GM21576 (cell line): ENCODE measurements around the gene CIRBP.
"Not testable (repeated sequence)": the region's sequence is repeated elsewhere in the genome, so short reads cannot be mapped to it uniquely, and the experiment has no call there.

ENCODE experiments used
- ATAC-seq: cut with Tn5 transposase; IDR thresholded peaks from one replicate; pipeline ENCODE4 v1.9.1; 2021; ENCODE audit warnings: mild to moderate bottlenecking, moderate library complexity; ENCODE audit not compliant: unreplicated experiment

CIRBP gene

DNA sequence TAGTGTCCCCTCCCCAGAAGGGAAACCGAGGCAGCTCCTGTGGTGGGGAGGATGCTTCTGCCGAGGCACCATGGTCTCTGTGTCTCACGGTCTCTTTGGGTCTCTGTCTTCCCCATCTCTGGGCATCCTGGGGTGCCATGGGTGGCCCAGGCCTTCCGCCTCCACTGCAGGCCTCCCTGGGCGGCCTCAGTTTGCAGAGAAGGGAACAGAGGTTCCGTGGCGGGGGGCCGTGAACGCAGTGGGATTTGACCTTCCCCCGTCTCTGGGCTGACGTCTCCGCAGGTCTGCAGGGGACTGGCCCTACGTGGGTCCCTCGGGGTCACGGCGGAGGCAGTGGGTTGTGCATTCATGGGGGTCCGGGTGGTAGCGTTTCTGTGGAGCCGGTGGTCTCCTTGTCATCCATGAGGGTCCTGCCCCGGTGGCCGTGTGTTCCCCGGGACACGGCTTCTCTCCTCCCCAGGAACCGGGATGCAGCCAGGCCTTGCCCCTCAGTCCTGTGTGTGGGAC, 21.1 kb downstream of the CIRBP start:
- no peak for ATAC-seq

DNA sequence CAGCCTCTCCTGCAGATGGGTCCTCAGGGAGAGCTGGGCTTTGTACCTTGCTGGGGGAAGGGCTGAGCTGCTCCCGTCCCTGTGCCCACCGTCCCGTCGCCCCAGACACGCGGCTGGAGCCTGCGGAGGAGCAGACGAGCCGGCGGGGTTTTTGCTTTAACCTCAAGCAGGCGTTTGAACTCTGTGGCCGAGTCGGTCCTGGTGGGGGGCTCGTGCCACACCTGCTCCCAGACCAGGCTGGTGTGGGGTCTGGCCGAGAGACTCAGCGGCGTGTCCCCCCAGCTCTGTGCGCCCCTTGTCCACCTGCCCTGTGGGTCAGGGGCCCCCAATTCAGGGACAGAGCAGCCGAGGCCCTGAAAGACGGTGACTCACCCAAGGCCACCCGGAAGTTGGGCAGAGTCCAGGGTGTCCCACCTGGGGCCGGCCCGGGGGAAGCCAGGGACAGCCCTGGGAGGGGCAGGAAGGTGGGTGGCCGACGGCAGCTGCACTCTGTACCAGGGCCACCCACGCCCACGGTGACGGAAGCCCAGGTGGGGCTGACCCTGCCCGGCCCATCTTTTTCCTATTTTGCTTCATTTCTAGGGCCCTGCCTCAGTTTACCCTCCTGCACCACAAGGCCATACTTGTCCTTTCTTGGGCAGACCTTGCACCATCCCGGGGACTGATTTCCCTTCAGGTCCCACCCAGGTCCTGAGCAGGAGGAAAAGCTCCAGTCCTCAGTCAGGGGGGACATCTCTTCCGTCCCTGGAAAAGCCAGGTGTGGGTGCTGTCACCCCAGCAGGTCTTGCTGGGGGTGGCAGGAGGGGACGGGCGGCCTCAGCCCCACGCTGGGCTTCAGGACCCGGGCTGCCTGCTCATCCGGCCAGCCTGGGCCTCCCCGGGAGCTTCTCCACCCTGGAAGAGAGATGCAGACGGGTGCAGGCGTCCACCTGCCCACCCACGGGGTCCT, 21.8 kb downstream of the CIRBP start:
- ATAC-seq = no peak

DNA sequence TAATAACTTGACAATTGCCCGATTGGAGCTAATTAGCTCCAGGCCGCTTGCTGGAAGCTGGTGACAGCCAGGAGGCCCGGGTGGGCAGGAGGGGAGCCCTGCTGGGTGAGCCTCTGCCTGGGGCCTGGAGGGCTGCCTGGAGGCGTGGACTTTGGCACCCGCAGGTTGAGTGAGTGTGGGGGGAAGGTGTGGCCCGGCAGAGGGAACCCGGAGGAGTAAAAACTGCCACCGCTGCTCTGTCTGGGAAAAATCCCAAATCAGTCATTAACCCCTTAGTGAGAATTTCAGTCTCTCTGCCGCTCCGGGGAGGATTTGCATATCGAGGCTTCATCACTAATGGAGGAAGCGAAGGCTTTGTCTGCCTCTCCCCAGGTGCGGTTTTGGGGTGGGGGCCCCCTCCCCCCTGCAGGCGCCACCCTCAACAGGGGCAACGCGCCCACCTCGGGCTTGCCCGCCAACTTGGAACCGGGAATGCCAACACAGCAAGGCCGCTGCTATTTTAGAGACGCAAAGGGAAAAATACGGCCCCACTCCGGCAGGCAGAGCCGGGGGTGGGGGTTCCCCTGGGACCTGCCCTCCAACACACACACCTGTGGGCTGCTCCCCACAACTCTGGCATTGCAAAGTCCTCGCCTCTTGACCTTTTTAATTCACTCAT, 22.8 kb downstream of the CIRBP start:
- ATAC-seq = no peak

DNA sequence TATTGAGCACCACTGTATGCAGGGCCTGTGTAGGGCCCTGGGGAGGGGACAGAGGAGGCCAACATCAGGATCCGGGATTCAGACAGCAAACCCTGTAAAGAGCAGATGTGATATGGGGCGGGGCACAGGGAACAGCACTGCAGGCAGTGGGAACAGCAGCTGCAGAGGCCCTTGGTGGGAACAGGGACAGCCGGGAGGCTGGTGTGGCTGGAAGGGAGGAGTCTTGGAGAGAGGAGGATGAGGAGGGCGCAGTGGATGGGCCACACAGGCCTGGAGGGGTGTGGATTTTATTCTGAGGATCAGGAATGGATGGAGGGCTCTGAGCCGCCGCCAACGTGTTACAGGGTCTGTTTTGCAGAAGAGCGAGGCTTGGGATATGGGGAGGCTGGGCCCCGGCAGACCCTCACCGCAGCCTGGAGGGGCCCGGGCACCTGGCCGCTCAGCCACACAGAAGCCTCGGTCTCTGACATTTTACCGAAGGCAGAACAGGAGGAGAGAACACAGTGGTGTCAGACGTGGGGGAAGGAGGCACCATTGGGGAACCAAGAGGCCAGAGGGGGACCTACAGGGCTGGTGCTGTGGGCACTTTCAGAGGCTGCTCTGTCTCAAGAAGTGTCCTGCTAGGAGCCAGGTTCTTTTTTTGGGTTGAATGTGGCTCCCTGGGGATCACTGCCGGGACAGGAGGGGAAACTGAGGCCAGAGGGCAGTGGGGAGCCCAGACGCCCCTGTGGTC, 23.5 kb downstream of the CIRBP start:
- no peak for ATAC-seq

GRCh38 chr19:1293782-1294604, 24.9 kb downstream of the CIRBP start:
- no peak for ATAC-seq

GRCh38 chr19:1294688-1295087, 25.6 kb downstream of the CIRBP start:
- ATAC-seq = no peak

DNA sequence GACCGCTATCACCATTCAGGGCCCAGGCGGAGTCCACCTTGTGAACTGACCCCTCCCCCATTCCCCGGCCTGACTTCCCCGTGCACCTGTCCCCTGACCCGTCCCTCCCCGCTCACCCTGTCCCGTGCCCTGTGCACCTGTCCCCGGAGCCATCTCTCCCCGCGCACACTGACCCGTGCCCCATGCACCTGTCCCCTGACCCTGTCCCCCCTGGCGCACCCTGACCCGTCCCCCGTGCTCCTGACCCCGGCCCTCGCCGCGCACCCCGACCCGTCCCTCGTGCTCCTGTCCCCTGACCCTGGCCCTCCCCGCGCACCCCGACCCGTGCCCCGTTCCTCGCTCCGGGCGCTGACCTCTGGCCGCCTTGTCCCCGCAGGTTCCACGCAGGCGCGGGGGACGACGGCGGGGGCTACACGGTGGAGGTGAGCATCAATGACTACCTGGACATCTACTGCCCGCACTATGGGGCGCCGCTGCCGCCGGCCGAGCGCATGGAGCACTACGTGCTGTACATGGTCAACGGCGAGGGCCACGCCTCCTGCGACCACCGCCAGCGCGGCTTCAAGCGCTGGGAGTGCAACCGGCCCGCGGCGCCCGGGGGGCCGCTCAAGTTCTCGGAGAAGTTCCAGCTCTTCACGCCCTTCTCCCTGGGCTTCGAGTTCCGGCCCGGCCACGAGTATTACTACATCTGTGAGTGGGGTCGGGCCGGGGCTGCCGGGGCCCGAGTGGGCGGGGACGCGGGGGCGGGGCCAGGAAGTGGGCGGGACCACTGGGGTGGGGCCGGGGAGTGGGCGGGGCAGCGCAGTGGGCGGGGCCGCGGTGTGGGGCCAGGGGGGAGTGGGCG, 26.3 kb downstream of the CIRBP start:
- ATAC-seq = no peak

- no peak for ATAC-seq
Observed at GRCh38 chr19:1296078-1296477, 26.9 kb downstream of the CIRBP start.

- no peak for ATAC-seq
Observed at GRCh38 chr19:1296575-1297271, 27.6 kb downstream of the CIRBP start.

- ATAC-seq = no peak
Observed at GRCh38 chr19:1298235-1298634, 29.1 kb downstream of the CIRBP start.

DNA sequence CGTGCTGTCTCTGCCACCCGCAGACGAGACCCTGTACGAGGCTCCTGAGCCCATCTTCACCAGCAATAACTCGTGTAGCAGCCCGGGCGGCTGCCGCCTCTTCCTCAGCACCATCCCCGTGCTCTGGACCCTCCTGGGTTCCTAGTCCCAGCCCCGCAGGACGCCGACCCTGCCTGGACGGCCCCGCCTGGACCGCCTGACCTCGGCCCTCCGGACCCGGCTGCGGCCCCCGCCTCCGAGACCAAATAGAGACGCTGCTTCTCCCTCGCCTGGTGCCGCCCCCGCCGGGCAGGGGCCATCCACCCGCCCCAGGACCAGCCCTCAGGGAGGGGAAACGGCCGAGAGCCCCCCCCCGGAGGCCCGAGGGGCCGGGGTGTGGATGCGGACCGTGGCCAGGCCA, 30.7 kb downstream of the CIRBP start:
- no peak for ATAC-seq

GRCh38 chr19:1300744-1301490, 31.8 kb downstream of the CIRBP start:
- no peak for ATAC-seq

DNA sequence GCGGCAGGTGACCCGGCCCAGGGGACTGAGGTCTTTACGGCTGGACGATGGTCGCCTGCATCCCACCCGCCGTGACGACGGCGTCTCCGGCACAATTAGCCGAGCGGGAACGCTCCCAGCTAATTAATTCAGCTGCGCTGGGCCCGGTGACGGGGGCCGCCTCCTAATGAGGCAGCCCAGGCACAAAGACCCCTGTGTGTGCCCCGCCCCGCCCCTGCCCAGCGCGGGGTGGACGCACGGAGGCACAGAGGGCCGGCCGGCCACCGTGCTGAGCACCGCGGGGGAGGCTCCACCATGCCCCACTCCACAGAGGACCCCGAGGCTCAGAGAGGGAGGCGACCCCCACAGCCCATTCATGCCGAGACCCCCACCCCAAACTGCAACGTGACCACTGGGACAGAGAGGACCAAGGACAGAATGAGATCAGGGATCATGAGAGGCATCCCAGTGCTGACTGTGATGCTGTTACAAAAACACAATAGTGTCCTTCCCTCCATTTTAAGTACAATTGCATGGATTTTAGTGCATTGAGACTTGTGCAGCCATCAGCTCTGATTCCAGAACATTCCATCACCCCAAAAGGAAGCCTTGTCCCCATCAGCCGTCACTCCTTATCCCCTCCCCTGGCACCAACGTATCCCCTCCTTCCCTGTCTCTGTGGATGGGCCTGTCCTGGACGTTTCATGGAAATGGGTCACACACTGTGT, 33.6 kb downstream of the CIRBP start:
- no peak for ATAC-seq

- ATAC-seq = no peak
Observed at GRCh38 chr19:1304197-1304924, 35.2 kb downstream of the CIRBP start.

- not testable (repeated sequence) for ATAC-seq
Observed at GRCh38 chr19:1305354-1305753, 36.2 kb downstream of the CIRBP start.

DNA sequence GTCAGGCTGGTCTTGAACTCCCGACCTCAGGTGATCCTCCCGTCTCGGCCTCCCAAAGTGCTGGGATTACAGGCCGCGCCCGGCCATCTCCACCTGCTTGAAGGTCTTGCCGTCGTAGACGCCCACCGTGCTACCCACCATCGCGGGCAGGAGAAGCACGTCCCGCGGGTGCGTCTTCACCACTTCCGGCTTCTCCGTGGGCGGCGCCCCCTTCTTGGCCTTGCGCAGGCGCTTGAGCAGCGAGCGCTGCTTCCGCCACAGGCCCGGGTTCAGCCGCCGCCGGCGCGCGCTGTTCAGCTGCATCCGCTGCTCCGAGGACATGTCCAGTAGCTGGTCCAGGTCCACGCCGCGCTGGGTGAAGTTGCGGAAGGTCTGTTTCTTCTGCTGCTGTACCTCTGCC, 38.2 kb downstream of the CIRBP start:
- no peak for ATAC-seq

- no peak for ATAC-seq
Observed at GRCh38 chr19:1307755-1308303, 38.7 kb downstream of the CIRBP start.
